GM12878 (cell line): ENCODE data around the gene ARHGAP1. TPM values are rescaled to one million over a fixed set of nuclear protein-coding genes. Genes with fewer than 3 reads are reported as not detected.

ENCODE experiments used
- ATAC-seq: fragments of 200-7000 bp; cut with Tn5 transposase; 3 replicates; pipeline ENCODE4 v1.9.1; 2020; ENCODE audit warnings: mild to moderate bottlenecking, moderate library complexity
- BruUV-seq: library from RNA; stranded (reverse); fragments of 400-500 nt; replicated peaks from 2 replicates; lab custom pipeline; 2021; lab: Mats Ljungman, UMichigan
- CTCF ChIA-PET: fragments of 300-600 bp; sonication (Branson Sonifier 250); formaldehyde crosslinking; extraction: SDS; loops from one replicate; lab custom pipeline; 2021; ENCODE audit warnings: inconsistent platforms; lab: Yijun Ruan, JAX
- POLR2A ChIA-PET: fragments of 350-600 bp; formaldehyde crosslinking; extraction: SDS; loops from one replicate; lab custom pipeline; 2021; ENCODE audit warnings: inconsistent platforms; lab: Charles Lee
- RAD21 ChIA-PET: fragments of 300-600 bp; sonication (Branson Sonifier 250); formaldehyde crosslinking; loops from one replicate; lab custom pipeline; 2023; ENCODE audit warnings: antibody characterized with exemption; ENCODE audit not compliant: unreplicated experiment; lab: Charles Lee
- SMC1A ChIA-PET: fragments of 300-600 bp; sonication (Branson Sonifier 250); formaldehyde crosslinking; loops from one replicate; lab custom pipeline; 2023; ENCODE audit not compliant: unreplicated experiment, uncharacterized antibody; lab: Charles Lee
- DNase-seq: peaks from one replicate; pipeline ENCODE4 v3.0.0-alpha.2; 2011; ENCODE audit warnings: low read depth, low spot score
- FAIRE-seq: peaks from 3 replicates; lab custom pipeline; 2011; peaks lifted over from hg19 to GRCh38; lab: Jason Lieb, UNC
- H2AFZ ChIP-seq: 2 replicates; pipeline ENCODE4 v1.6.0; 2011; ENCODE audit warnings: low read depth, low read length, control low read depth; ENCODE audit not compliant: control insufficient read depth
- H3K27ac ChIP-seq: 2 replicates; pipeline ENCODE4 v1.5.1; 2011; ENCODE audit warnings: control low read depth; ENCODE audit not compliant: control insufficient read depth, insufficient read depth
- H3K27me3 ChIP-seq, 2 experiments: replicated peaks in 1 of 2; 2 replicates each; pipeline versions ENCODE4 v1.6.0 to v1.6.1; 2011; ENCODE audit warnings: low read length in 1 of 2; ENCODE audit not compliant: control insufficient read depth in 2 of 2, insufficient read depth in 2 of 2
- H3K36me3 ChIP-seq, 2 experiments: 2 replicates each; pipeline ENCODE4 v1.5.1; 2011; ENCODE audit warnings: low read length in 1 of 2; ENCODE audit not compliant: control insufficient read depth in 2 of 2, insufficient read depth in 2 of 2
- H3K4me1 ChIP-seq: 2 replicates; pipeline ENCODE4 v1.6.1; 2011; ENCODE audit warnings: mild to moderate bottlenecking, low read length, moderate library complexity, mixed read lengths; ENCODE audit not compliant: control insufficient read depth, insufficient read depth
- H3K4me2 ChIP-seq: 2 replicates; pipeline ENCODE4 v1.6.0; 2011; ENCODE audit warnings: control low read depth; ENCODE audit not compliant: control insufficient read depth, insufficient read depth
- H3K4me3 ChIP-seq: fragments of 200-600 bp; sonication (generic); 2 replicates; pipeline ENCODE4 v1.5.1; 2016
- H3K79me2 ChIP-seq: 2 replicates; pipeline ENCODE4 v1.6.0; 2011; ENCODE audit warnings: low read length; ENCODE audit not compliant: control insufficient read depth, insufficient read depth
- H3K9ac ChIP-seq: 2 replicates; pipeline ENCODE4 v1.8.0; 2011; ENCODE audit warnings: low read length, control low read depth, mixed read lengths; ENCODE audit not compliant: control insufficient read depth, insufficient read depth
- H3K9me3 ChIP-seq: replicated peaks from 3 replicates; pipeline ENCODE4 v1.5.1; 2011; ENCODE audit warnings: mild to moderate bottlenecking, low read length; ENCODE audit not compliant: control insufficient read depth, insufficient read depth
- H4K20me1 ChIP-seq: 2 replicates; pipeline ENCODE4 v1.6.0; 2011; ENCODE audit not compliant: control insufficient read depth, insufficient read depth
- BMI1 ChIP-seq: fragments of 450-650 bp; IDR thresholded peaks from 2 replicates; pipeline ENCODE4 v1.6.1; 2016; ENCODE audit warnings: mild to moderate bottlenecking, moderate library complexity, borderline replicate concordance
- FOXM1 ChIP-seq: IDR thresholded peaks from 2 replicates; pipeline ENCODE4 v1.6.1; 2012; ENCODE audit warnings: low read depth, mild to moderate bottlenecking, inconsistent platforms, low read length, moderate library complexity
- MYC ChIP-seq: IDR thresholded peaks from 2 replicates; pipeline ENCODE4 v1.6.1; 2011; ENCODE audit warnings: mild to moderate bottlenecking, low read length, moderate library complexity, inconsistent platforms; ENCODE audit not compliant: insufficient read depth, insufficient replicate concordance, insufficient read length, severe bottlenecking
- NFYA ChIP-seq: IDR thresholded peaks from 2 replicates; pipeline ENCODE4 v1.6.1; 2011; ENCODE audit warnings: low read depth, mild to moderate bottlenecking, low read length, improper control_type of control experiment, borderline replicate concordance
- WGBS: methylation state at CpG from one replicate; pipeline ENCODE4 v1.1.6; 2016; ENCODE audit warnings: low lambda C conversion rate; ENCODE audit not compliant: insufficient replicate concordance, insufficient coverage; ENCODE audit errors: missing lambda C conversion rate; 5-methylcytosine and 5-hydroxymethylcytosine counted together
- in situ Hi-C: fragments of 300-500 bp; cut with MboI; formaldehyde crosslinking; loops from 9 replicates; pipeline ENCODE4 v1.14.3; 2018; ENCODE audit warnings: mixed read lengths
- intact Hi-C: fragments of 100-400 bp; cut with micrococcal nuclease; formaldehyde crosslinking; loops from one replicate; pipeline ENCODE4 v1.14.2; 2022; ENCODE audit not compliant: unreplicated experiment
- polyA plus RNA-seq, 11 experiments: library from polyadenylated mRNA; depleted of rRNA in 4 of 11; unstranded in 6 of 11; stranded (reverse) in 5 of 11; fragments of >200 nt; fragmentation: Nextera tagmentation in 4 of 11; fragmentation: Illumina TruSeq in 1 of 11; extraction: Ambion mirVana in 4 of 11; extraction: Trizol in 1 of 11; gene quantifications; 1 replicate in 1 of 11; 2 replicates in 10 of 11; pipeline versions ENCODE4 v1.2.1 to v1.2.3, GENCODE V29; 2011 to 2016; ENCODE audit warnings: inconsistent platforms in 2 of 11, missing spikeins in 2 of 11, low read depth in 1 of 11
- total RNA-seq, 4 experiments: library from RNA; depleted of rRNA in 3 of 4; stranded (reverse); fragments of >200 nt in 3 of 4; fragmentation: Illumina TruSeq in 1 of 4; extraction: Trizol in 1 of 4; gene quantifications; 2 replicates each; pipeline versions ENCODE4 v1.2.1 to v1.2.3, GENCODE V29; 2013 to 2021

Gene ARHGAP1
- total and polyA plus RNA-seq, 10 of the 15 experiments (the other 5 are each of a cell fraction or from before 2014, with no cell fraction given): 4.3 to 45.5 (median 23.2) TPM

DNA sequence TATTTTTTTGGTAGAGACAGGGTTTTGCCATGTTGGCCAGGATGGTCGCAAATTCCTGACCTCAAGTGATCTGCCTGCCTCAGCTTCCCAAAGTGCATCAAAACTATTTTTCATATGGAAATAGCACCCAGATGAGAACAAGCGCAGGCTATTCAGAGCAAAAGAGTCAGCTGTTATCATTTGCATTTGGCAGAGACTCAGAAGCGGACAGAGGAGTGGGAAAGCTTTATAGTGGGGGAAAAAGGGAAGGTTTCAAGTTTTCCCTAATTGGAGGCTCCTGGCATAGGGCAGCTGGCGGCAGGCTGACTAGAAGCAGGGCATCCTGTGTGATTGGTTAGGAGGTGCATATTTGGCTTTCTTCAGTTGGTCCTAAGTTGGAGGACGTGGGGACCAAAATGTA, 62.9 kb downstream of the ARHGAP1 start:
- no peak for FAIRE-seq
- in situ Hi-C loops: no loop called here
- Histone ChIP-seq H3K27me3 (no peaks in the 10 kb centered on the region), H3K4me2 (no peak overlapping the region), H3K9me3 (no peaks in the 10 kb centered on the region), H4K20me1 (no peaks in the 10 kb centered on the region), H3K4me3 (no peak overlapping the region)
- no peak for DNase-seq
- ChIA-PET RAD21 (no interaction called here), SMC1A (no interaction called here)
- no TSS peak for BruUV-seq
- TF ChIP-seq MYC (no peak), FOXM1 (no peak), BMI1 (no peak), NFYA (no peak)
- TF ChIP-seq, all 136 proteins: peak for 0
- intact Hi-C loops: no loop called here
- CTCF ChIA-PET: no interaction called here
- no peak for ATAC-seq
- POLR2A ChIA-PET: interaction anchor here (0.6 kb wide), 1 partner anchor 365 kb away, joined by 6 read pairs; no protein-coding TSS in a partner anchor
- no peaks in the 10 kb centered on the region for H3K79me2 ChIP-seq
- H2AFZ ChIP-seq: no peak overlapping the region
- H3K27ac ChIP-seq: no peak overlapping the region
- no peaks in the 10 kb centered on the region; a peak in 3 of 4 replicates for H3K36me3 ChIP-seq
- no peaks in the 10 kb centered on the region for H3K4me1 ChIP-seq
- H3K9ac ChIP-seq: no peak overlapping the region
- WGBS: 97% methylated on average over 5 of the region's 5 CpGs

- H4K20me1 ChIP-seq: no peaks in the 10 kb centered on the region
- in situ Hi-C loops (no loop called here), intact Hi-C loops (no loop called here)
- ChIA-PET POLR2A (no interaction called here), SMC1A (interaction anchor here (1.4 kb wide), 1 partner anchor 18 kb away, joined by 4 read pairs; the partner anchor contains the start of genes ATG13 and HARBI1), CTCF (interaction anchor here (2.2 kb wide), 1 partner anchor 9 kb away, joined by 5 read pairs; no protein-coding TSS in a partner anchor), RAD21 (no interaction called here)
- H3K27me3 ChIP-seq: no peaks in the 10 kb centered on the region
- ATAC-seq (no peak), FAIRE-seq (no peak), DNase-seq (no peak)
- no TSS peak for BruUV-seq
- H3K9me3 ChIP-seq: no peaks in the 10 kb centered on the region
- H3K27ac ChIP-seq: no peak overlapping the region
- no peak overlapping the region for H3K4me3 ChIP-seq
- no peak overlapping the region for H2AFZ ChIP-seq
- H3K9ac ChIP-seq: no peak overlapping the region
- no peaks in the 10 kb centered on the region; a peak in 3 of 4 replicates for H3K36me3 ChIP-seq
- H3K4me1 ChIP-seq: no peaks in the 10 kb centered on the region
- no peak for TF ChIP-seq MYC
- H3K79me2 ChIP-seq: no peaks in the 10 kb centered on the region
- WGBS: 83% methylated on average over 5 of the region's 5 CpGs
- H3K4me2 ChIP-seq: no peak overlapping the region
These were observed 64.8 kb downstream of the ARHGAP1 start for GRCh38 chr11:46635557-46636139.
